Stimulated activated CD8-positive, alpha-beta memory T cell treated with anti-CD3 and anti-CD28 coated beads, Interleukin-7, amount 100 ng/mL, for 48 hours (primary cell): ENCODE measurements around the gene GRAP2.

Experiments
- DNase-seq, 2 donors: peaks; one replicate each; pipeline ENCODE4 v3.0.0-alpha.2; 2020; ENCODE audit warnings: low read depth in 1 of 2; ENCODE audit errors: extremely low read depth in 1 of 2

Gene GRAP2

DNA sequence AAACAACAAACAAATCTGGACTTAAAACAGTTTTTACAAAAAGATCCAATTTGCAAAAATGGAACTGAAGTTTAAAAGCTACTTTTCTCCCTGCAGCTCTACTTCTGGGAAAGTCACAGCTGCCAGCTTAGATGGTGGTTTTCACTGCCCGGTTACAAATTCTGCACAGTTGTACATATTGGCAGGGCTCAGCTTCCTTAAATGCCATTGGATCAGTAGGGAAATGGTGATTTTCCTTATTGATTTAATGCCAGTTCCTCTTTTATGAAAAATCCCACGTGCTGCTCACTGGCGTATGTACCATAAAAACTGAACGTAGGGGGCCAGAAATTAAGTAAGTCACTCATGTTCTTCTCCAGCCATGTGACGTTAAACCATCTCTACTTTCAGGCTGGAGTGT lies 22.8 kb downstream of the GRAP2 start:
- DNase-seq, result no peak

DNA sequence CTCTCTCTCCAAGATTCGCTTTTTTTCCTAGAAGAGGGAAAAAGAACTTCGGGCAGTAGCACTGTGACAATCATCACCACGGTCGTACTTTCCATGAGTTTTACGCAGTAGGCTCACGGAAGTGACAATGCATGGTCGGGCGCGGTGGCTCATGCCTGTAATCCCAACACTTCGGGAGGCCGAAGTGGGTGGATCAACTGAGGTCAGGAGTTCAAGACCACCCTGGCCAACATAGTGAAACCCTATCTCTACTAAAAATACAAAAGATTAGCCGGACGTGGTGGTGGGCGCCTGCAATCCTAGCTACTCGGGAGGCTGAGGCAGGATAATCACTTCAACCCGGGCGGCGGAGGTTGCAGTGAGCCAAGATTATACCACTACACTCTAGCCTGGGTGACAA lies 23.4 kb downstream of the GRAP2 start:
- DNase-seq, result no peak

DNA sequence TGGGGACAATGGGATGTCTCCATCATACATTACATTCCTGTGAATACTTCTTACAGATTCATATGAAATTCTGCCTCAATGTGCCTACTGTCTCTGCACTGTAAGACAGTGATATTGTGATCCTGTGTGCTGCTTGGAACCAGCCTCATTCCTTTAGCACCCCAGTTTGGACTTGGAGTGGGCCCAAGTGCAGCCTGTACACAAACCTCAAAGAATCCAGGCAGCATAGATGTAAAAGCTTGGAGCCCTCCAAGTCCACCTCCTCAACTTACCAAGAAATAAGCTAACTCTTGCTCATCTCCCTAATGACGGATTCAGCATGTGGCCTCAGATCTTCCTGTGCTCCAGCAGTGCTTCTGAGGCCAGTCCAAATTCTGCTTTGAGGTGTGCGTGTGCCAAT lies 24.4 kb downstream of the GRAP2 start:
- DNase-seq, result no peak

DNA sequence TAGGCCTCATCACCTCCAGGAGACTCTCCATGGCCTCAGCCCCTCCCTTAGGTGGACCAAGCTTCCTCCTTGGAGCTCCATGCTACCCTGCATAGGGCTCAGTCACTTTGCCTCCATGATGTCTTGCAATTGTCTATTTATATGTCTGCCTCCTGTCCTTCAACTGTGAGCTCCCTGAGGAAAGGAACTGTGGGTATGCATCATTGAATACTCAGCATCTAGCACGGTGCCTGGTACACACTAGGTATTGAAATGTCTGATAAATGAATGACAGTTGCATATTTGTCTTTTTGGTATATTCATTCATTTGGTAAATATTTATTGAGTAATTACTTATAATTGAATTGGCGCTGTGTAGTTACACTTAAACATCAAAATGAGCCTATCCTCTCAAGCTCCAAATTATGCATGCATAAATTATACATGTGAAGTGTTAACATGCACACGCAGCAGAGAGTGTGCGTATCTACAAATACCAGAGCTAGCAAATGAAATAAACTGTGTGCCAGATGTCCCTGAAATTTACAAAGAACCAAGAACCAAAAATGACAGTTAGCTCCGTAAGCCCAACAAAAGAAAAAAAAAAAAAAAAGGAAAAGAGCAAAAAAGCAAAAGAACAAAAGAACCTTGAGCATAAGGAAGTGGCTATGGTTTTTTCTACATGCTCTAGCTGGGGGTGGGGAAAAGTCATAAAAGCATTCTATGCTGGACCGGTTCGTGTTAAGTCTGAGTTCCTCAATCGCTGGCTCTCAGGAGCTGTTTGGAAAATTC lies 25.2 kb downstream of the GRAP2 start:
- DNase-seq, result no peak

DNA sequence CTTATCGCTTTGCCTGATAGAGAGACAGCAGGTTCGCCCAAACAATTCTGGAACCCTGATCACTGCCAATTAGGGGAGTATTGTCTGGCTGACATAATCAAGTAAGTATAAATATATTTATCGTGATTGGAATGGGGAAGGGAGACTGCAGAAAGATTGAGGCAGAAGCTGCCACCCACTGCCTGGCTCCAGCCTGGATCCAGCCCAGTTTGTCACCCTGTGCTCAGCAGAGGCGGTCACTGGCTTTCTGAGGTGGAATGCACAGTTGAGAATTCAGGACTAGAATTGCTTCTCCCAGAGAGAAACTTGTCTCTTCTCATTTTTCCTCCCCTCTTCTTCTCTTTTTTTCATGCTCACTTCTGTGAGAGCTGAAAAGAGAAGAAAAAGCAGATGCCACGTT lies 25.9 kb downstream of the GRAP2 start:
- DNase-seq, result no peak

- DNase-seq, result no peak
Observed at GRCh38 chr22:39927544-39927943, 26.7 kb downstream of the GRAP2 start.

DNA sequence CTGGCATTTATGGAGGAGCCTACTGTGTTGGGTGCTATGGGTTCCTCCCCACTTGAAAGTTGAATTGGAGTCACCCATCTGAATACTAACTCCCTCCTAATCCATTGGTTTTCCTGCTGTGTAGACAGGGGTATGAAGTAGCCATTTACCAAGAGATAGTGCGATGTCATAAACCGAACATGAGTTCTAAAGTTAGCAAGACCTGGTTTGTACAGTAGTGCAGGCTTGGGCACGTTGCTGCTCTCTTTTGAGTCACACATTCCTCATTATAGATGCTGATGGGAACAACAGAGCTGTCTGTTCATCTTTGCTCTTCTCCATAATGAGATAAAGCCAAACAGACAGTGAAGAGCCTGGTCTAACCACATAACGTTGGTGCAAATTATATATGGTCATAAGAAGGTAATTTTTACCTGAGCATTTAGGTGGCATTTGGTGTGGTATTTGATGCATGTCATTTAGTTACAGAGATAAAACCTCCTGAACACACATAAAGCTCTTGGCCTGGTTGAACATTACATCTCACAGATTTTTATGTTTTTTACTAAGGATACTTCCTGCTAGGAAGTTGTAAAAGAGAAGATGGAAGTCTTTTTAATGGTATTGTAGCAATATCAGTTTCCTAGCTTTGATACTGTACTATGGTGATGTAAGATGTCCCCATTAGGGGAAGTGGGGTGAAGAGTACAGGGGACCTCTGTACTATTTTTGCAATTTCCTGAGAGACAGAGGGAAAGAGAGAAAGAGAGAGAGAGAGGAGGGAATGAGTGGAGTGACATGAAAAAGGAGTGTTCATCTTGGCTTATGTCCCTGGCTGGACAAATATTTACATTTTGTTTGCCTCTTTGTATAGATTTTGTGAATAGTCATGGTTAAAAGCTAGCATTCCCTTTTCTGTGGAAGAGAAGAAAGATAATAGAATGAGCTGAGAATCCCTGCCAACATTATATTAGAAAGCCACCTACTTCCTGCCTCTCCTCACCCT lies 27.9 kb downstream of the GRAP2 start:
- no peak for DNase-seq

- DNase-seq, result no peak
Observed at GRCh38 chr22:39931251-39931650, 30.4 kb downstream of the GRAP2 start.

- DNase-seq, result no peak
Observed at GRCh38 chr22:39932166-39932565, 31.3 kb downstream of the GRAP2 start.

GRCh38 chr22:39932918-39933649 lies 32.2 kb downstream of the GRAP2 start:
- DNase-seq, result peak in 1 of 2 donors; percentile 60

- no peak for DNase-seq
Observed at GRCh38 chr22:39933741-39934140, 32.9 kb downstream of the GRAP2 start.

DNA sequence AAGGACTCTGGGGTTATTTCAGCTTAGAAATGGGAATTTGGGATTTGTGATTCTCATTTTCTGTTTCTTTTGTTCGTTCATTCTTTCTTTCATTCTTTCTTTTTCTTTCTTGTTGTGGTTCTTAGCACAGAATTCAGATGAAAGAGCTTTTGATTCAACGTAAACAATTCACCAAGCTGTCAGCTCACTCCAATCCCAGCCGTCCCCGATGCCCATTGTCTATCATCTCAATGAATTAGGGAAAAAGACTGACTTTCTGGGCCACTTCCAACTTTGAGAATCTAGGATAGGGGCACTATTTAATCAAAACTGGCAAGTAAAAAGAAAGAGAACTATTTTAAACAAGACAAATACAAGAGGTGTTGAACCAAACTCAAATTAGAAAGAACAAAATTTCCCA lies 34.2 kb downstream of the GRAP2 start:
- no peak for DNase-seq

GRCh38 chr22:39935612-39936011 lies 34.7 kb downstream of the GRAP2 start:
- no peak for DNase-seq

- no peak for DNase-seq
Observed at GRCh38 chr22:39936523-39937145, 35.8 kb downstream of the GRAP2 start.

- no peak for DNase-seq
Observed at GRCh38 chr22:39937906-39938305, 37.0 kb downstream of the GRAP2 start.

DNA sequence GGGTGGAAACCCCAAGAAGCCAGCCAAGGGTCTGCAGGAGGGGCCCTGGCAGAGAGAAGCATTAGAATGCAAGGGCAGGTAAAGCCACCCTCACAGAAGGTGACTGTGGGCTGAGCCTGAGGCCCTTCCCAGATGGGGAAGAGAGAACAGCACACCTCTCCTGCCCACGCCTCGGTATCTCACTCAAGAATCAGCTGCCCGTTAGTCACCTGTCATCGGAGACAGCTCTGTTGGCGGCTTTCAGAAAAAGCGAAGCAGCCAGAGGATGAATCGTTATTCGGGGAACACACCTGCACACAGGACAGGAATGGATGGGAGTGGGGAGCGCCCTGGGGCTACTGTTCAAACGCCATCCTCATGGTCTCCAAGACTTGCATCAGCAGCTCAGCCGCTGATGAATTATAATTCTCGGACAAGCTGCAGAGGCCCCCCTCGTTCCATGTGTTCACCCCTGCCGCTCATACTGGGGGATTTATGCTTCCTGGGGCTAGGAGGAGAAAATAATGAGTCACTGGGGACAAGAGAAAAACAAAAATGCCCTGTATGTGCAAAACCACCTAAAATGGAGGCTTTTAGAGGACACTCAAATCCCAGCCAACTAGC lies 37.7 kb downstream of the GRAP2 start:
- DNase-seq, result peak in 1 of 2 donors; percentile 65

GRCh38 chr22:39939830-39940229 lies 38.9 kb downstream of the GRAP2 start:
- no peak for DNase-seq

- no peak for DNase-seq
Observed at GRCh38 chr22:39940757-39941305, 39.9 kb downstream of the GRAP2 start.

DNA sequence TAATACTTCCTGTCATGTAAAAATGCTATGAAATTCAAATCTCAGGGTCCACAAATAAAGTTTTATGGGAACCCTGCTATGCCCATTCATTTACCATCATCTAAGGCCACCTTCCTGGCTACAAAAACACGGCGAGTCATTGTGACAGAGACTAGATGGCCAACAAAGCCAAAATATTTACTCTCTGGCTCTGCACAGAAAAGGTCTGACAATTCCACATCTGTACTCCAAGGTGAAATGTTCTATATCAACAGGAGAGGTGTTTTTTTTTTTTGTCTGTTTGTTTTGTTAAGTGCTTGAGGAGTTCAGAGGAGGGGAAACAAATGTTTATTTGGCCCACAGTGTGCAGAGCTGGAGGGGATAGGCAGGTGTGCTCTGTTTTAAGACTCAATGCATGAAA lies 40.7 kb downstream of the GRAP2 start:
- DNase-seq, result no peak
